CD1c-positive myeloid dendritic cell (primary cell): ENCODE measurements around the gene SPRR4.

ENCODE experiments used
- DNase-seq: peaks from one replicate; pipeline ENCODE4 v3.0.0-alpha.2; 2016; ENCODE audit errors: extremely low spot score

SPRR4 gene, protein sequence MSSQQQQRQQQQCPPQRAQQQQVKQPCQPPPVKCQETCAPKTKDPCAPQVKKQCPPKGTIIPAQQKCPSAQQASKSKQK

GRCh38 chr1:152970495-152970894, at the start of gene SPRR4:
SPRR4 (plus strand) TSS chr1:152970648; CDS start chr1:152971891, 1,243 bp downstream.
- no peak for DNase-seq

DNA sequence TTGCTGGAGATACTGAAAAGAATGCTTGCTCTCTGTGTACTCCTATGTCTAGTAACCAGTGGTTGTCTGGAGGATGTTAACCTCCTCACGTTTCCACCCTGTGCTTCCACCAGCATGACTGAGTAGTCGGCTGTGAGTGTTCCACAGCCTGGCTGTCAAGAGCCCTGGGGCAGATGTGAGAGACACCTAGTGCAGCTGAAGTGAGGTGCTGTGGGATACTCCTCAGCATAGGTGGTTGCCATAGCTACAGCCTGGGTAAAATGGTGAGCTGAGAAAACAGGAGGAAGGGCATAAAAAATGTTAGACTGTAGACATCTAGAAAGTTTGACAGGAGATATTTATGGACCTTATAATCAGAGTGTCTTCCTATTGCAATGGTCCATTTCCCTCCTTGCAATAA, 46.3 kb upstream of the SPRR4 start:
- no peak for DNase-seq

DNA sequence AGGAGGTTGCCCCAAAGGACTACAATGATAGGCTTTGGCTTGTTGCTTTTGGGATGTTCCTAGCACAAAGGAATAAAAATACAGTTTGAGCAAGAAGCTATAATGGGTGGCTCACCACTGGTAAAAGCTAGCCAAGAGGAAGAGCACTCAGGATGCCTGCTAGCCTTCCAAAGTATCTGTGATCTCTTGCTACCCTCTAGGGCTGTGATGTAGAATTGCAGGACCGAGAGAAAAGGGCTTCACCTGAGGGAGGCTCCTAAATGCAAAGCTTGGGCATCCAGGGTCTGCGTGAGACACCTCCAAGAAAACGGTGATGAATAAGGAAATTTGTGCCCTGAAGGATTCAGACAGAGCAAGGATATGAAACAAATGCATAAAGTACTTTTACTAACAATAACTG, 44.4 kb upstream of the SPRR4 start:
- no peak for DNase-seq

GRCh38 chr1:152928671-152929070, 41.8 kb upstream of the SPRR4 start:
- no peak for DNase-seq

- no peak for DNase-seq
Measured at GRCh38 chr1:152932170-152932811, 38.2 kb upstream of the SPRR4 start.

DNA sequence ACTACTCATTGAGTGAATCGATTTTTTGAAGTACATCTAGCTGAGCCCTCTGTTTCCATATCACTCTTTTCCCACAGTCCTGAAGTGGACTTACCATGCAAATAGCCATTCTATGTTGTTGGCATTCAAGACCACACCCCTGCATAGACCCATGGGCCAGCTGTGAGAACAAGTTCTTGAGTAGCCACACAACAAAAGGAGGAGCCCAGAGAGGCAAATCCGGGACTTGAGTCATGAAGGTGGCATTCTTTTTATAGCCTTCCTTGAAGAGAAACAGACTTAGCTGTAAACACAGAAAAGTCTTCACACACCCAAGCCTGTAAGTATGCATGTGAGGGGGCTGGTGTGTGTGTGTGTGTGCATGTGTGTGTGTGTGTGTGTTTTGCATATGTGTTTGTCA, 37.3 kb upstream of the SPRR4 start:
- DNase-seq, result no peak

DNA sequence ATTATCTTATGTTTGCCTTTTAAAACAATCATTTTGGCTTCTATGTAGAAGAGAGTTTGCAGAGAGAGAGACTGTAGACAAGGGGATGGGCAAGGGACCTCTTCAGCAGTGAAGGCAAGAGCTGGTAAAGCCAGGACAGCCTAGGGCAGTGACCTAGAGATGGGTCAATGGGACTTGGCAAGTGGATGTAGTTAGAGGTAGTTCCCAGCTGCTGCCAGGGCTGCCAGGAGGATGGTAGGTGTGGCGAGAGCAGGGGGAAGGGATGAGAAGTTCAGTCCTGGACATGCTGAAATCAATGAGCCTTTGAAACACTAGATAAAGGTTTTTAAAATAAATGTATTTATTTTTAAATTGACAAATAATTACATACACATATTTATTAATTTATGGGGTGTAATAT, 29.8 kb upstream of the SPRR4 start:
- no peak for DNase-seq

DNA sequence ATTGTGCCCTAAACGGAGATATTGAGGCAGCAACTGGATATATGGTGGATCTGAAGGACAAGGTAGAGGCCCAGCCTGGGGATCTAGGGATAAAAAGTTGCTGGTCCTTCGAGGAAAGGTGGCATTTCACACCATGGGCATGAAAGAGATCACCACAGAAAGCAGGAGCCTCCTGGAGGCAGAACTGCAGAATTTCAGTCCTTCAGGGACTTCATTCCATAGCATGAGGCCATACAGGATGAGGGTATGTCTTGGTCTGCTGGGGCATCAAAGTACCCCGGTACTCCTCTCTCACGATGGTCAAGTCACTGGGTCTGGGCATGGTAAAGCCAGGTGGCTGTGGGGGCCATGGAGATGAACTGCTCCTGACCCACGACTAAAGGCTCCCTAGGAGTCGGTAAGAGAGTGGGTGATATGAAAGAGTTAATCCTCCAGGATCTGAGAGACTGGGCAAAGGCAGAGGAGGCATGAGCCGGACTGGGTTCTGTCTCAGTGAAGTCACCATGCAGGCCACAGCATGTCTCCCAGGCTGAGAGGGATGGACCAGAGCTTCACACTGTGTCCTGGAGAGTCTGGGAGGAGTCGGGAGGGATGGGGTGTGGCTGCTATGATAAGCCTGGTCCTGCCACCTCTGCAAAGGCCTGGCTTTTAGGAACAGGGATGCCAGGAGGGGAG, 29.3 kb upstream of the SPRR4 start:
- DNase-seq, result no peak

GRCh38 chr1:152942161-152942560, 28.3 kb upstream of the SPRR4 start:
- no peak for DNase-seq

DNA sequence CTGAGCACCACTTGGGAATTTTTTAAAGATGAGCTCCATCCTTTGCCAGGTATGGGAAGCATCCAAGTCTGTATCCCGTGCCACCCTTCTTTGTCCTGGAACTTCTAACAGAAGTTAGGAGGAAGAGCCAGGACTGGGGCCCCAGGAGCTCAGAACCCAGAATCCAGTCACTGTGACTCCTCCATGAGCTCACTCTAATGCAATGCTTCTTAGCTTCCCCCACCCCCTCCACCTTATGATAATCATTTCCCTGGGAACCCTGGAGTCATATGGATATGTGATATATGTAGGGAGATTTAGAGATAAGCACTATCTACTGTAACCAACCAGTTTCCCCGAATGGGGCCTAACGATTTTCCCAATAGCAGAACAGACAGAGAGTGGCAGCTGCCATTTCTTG, 24.2 kb upstream of the SPRR4 start:
- DNase-seq, result no peak

GRCh38 chr1:152946651-152947256, 23.7 kb upstream of the SPRR4 start, which contains the start of gene SPRR5:
SPRR5 (plus strand) TSS chr1:152947206; CDS start chr1:152948555, 1,349 bp downstream.
- DNase-seq, result no peak

DNA sequence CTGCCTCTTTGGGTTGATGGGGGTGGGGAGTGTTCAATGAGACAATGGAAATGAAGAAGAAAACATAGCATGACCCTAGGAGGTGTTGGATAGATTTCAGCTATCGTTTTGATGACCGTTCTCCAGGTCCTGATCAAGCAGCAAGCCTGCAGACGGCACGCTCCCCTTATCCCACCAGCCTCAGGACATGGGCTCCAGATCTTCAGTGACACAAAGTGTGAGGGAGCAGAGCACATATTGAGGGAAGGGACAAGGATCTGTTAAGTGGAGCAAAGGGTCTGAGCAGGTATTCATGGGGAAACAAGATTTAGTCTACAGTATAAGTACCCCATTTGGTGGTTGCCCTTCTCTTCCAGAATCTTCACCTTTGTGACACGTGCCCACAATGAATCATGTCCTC, 18.7 kb upstream of the SPRR4 start:
- DNase-seq, result no peak

DNA sequence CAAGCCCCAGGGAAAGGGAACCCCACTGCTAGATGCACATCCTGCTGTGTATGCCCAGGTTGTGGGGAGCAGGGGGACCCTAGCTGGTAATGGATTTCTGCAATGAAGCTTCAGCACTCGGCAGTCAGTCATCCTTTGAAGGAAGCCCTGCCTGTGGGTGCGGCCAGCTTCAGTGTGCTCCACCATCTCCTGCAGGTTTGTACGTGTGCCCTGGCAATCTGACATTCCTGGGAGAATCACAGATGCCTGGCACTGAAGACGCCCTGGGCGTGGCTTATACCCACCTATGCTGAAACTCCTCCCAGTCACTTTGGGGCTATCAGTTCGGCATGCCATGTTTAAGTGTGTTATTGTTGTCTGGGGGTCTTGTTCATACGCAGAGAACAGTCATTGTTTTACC, 16.7 kb upstream of the SPRR4 start:
- DNase-seq, result no peak

DNA sequence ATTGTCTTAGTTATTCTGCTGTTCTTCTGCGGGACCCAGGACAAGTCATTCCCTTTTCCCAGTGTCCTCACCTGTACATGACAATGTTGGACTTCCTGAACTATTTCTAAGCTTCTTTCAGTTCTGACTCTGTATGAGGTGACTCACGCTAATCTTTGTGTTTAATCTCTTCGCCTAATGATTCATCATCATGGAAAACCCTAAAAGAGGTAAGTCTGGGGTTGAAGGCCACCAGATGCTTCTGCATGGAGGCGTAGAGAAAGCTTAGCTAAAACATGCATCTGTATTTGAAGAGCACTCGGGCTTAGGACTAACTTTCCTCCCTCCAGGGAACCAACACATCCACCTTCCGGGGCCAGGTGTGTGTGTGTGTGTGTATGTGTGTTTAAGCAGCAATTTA, 16.0 kb upstream of the SPRR4 start:
- DNase-seq, result no peak

DNA sequence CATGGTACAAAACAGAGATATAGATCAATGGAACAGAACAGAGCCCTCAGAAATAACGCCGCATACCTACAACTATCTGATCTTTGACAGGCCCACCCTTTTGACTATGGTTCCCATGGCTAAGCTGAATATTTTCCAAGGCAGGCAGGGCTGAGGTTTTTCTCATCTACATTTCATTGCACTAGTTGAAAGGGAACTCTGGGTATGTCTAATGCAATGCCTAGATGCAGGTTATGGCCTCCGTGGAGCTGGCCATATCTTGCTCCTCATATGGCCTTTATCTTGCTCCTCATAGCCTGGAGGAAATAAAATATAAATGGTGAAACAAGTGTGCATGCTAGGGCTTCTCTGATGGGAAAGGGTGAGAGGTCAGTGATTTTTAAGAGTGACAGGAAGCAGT, 12.9 kb upstream of the SPRR4 start:
- DNase-seq, result no peak

DNA sequence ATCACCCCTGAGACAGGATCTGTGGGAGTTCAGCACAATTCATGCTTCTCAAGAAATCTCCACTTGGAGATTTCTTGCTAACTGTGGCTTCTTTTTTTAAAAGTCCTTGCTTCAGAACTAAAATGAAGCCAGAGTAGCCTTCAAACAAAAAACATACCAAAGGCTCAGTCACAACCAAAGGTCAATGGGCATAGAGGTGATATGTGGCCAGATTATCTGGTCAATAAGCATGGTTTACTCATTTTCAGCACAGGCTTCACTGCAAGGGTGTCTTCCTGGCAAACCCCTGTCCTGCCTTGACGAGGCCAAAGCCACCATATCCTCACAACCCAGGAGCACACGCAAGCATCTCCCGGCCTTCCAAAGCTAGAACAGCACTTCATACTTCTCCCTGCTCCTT, 11.2 kb upstream of the SPRR4 start:
- no peak for DNase-seq

GRCh38 chr1:152959801-152960451, 10.5 kb upstream of the SPRR4 start:
- no peak for DNase-seq

DNA sequence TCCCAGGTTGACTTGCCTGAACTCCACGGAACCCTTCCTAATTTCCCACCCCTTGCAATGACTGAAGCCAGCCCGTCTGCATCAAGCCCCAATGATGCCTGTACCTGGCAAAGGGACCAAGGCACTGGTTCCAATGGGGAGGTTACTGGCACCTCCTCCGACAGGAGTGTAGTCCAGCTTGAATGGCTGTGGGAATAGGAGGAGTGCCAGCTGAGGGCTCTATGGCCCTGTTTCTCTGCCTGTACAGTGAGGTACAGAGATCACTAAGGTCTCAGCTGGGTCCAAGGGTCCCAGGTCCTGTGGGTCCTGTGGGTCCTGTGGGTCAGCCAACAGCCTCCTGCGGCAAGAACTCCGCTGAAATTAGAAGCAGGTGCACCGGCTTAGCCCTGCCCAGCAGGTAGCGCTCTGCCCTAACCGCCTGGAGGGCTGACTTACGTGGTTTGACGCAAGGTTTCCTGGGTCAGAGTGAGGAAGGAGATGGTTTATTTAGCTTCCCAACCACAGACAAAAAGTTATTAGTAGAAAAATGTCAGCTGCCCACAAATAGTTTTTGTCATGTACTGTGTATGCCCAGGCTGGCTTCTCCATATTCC, 9.9 kb upstream of the SPRR4 start:
- no peak for DNase-seq

GRCh38 chr1:152961226-152961891, 9.1 kb upstream of the SPRR4 start:
- no peak for DNase-seq

GRCh38 chr1:152962876-152963415, 7.5 kb upstream of the SPRR4 start:
- DNase-seq, result no peak

GRCh38 chr1:152964536-152964935, 5.9 kb upstream of the SPRR4 start:
- no peak for DNase-seq
